ENCODE data around the gene PLEKHA6.

DNA sequence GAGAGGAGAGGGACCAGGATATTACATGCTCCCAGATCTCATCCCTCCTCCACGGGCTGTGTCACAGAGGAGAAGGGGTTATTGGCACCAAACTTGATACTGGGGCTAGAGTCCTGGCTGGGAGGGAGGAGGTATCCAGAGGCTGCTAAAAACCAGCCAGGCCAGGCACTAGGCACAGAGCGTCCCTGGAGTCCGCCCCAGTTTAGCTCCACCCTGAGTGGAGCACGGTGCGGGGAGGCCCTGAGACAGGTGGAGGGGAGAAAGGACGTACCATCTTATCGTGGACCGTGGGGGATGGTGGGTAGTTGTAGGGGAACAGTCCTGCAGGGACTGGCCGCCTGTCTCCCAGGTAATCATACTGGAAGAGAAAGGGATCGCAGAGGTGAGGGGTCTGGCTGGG lies 103.2 kb downstream of the PLEKHA6 start:
- TF ChIP-seq ZC3H10 (CRISPR knock-in tag; IDR thresholded peaks at IDR 0.05): no peak
- TF ChIP-seq ZNF70 (CRISPR knock-in tag; IDR thresholded peaks at IDR 0.05): no peak
- no peak for TF ChIP-seq CSRNP3 (CRISPR knock-in tag; IDR thresholded peaks at IDR 0.05)
- TF ChIP-seq SNAI2 (CRISPR knock-in tag; IDR thresholded peaks at IDR 0.05): no peak
- TF ChIP-seq ZFP30 (CRISPR knock-in tag; IDR thresholded peaks at IDR 0.05): no peak
- TF ChIP-seq ARNTL (CRISPR knock-in tag; IDR thresholded peaks at IDR 0.05; ENCODE audit: borderline replicate concordance, low read depth): no peak
- TF ChIP-seq RARB (CRISPR knock-in tag; IDR thresholded peaks at IDR 0.05): no peak
- TF ChIP-seq, protein P1, sequence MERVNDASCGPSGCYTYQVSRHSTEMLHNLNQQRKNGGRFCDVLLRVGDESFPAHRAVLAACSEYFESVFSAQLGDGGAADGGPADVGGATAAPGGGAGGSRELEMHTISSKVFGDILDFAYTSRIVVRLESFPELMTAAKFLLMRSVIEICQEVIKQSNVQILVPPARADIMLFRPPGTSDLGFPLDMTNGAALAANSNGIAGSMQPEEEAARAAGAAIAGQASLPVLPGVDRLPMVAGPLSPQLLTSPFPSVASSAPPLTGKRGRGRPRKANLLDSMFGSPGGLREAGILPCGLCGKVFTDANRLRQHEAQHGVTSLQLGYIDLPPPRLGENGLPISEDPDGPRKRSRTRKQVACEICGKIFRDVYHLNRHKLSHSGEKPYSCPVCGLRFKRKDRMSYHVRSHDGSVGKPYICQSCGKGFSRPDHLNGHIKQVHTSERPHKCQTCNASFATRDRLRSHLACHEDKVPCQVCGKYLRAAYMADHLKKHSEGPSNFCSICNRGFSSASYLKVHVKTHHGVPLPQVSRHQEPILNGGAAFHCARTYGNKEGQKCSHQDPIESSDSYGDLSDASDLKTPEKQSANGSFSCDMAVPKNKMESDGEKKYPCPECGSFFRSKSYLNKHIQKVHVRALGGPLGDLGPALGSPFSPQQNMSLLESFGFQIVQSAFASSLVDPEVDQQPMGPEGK (CRISPR knock-in tag; IDR thresholded peaks at IDR 0.05; ENCODE audit: borderline replicate concordance): no peak
- no peak for TF ChIP-seq CSDC2 (CRISPR knock-in tag; IDR thresholded peaks at IDR 0.05)
- TF ChIP-seq TOX (CRISPR knock-in tag; IDR thresholded peaks at IDR 0.05; ENCODE audit: borderline replicate concordance): no peak
- no peak for TF ChIP-seq ZFP3 (CRISPR knock-in tag; IDR thresholded peaks at IDR 0.05)
- TF ChIP-seq BACH2 (CRISPR knock-in tag; IDR thresholded peaks at IDR 0.05; ENCODE audit: borderline replicate concordance): no peak
- no peak for TF ChIP-seq TCF4 (CRISPR knock-in tag; IDR thresholded peaks at IDR 0.05; ENCODE audit: borderline replicate concordance)
- TF ChIP-seq PPARA (CRISPR knock-in tag; IDR thresholded peaks at IDR 0.05; ENCODE audit: borderline replicate concordance): no peak
